ENCODE data around the gene UCK2.

Gene UCK2

GRCh38 chr1:165858967-165859845 lies 31.8 kb downstream of the UCK2 start:
- Histone ChIP-seq H3K4me3 (no peak overlapping the region), H3K27ac (no peak overlapping the region)
- no peak for TF ChIP-seq CTCF (IDR thresholded peaks at IDR 0.05)
- no peak for DNase-seq (ENCODE audit: low spot score)

- Histone ChIP-seq H3K4me3 (no peak overlapping the region), H3K27ac (no peak overlapping the region)
- no peak for TF ChIP-seq CTCF (IDR thresholded peaks at IDR 0.05)
- DNase-seq (ENCODE audit: low spot score), result no peak
Measured at GRCh38 chr1:165860065-165860464, 32.7 kb downstream of the UCK2 start.

GRCh38 chr1:165861911-165862310 lies 34.5 kb downstream of the UCK2 start:
- no peak for DNase-seq (ENCODE audit: low spot score)
- Histone ChIP-seq H3K4me3 (no peak overlapping the region), H3K27ac (no peak overlapping the region)
- no peak for TF ChIP-seq CTCF (IDR thresholded peaks at IDR 0.05)

- no peak for DNase-seq (ENCODE audit: low spot score)
- no peak overlapping the region for H3K27ac ChIP-seq
- no peak overlapping the region for H3K4me3 ChIP-seq
- no peak for TF ChIP-seq CTCF (IDR thresholded peaks at IDR 0.05)
Measured at GRCh38 chr1:165862448-165862847, 35.0 kb downstream of the UCK2 start.

- Histone ChIP-seq H3K27ac (no peak overlapping the region), H3K4me3 (no peak overlapping the region)
- DNase-seq (ENCODE audit: low spot score), result no peak
- no peak for TF ChIP-seq CTCF (IDR thresholded peaks at IDR 0.05)
Measured at GRCh38 chr1:165863346-165863745, 35.9 kb downstream of the UCK2 start.

GRCh38 chr1:165865633-165866340 lies 38.4 kb downstream of the UCK2 start:
- no peak overlapping the region for H3K27ac ChIP-seq
- DNase-seq (ENCODE audit: low spot score), result no peak
- no peak for TF ChIP-seq CTCF (IDR thresholded peaks at IDR 0.05)
- no peak overlapping the region for H3K4me3 ChIP-seq

All from coronary artery (tissue), 2 donors.